OCI-LY3 (cell line): ENCODE measurements around the gene LONP1.
A peak's percentile ranks its signal among the peaks of the same experiment; 100 is the strongest.

ENCODE experiments used
- H2AFZ ChIP-seq: fragments of 200-600, 300-600 bp; shearing (Covaris generic); 2 replicates; pipeline ENCODE4 v1.6.0; 2014; ENCODE audit warnings: antibody characterized with exemption, low read depth, low read length
- H3K27ac ChIP-seq: fragments of 200-600, 300-600 bp; sonication (generic); 2 replicates; pipeline ENCODE4 v1.5.1; 2014; ENCODE audit warnings: mild to moderate bottlenecking, low read length, moderate library complexity, mixed read lengths
- H3K27me3 ChIP-seq: fragments of 200-600, 300-600 bp; sonication (generic); 2 replicates; pipeline ENCODE4 v1.6.1; 2014; ENCODE audit warnings: low read depth, low read length, mixed read lengths
- H3K36me3 ChIP-seq: fragments of 200-600, 300-600 bp; sonication (generic); replicated peaks from 2 replicates; pipeline ENCODE3; 2014; ENCODE audit warnings: low read depth, low read length, mixed read lengths
- H3K4me1 ChIP-seq: fragments of 300-600, 200-600 bp; sonication (generic); 2 replicates; pipeline ENCODE4 v1.6.1; 2014; ENCODE audit warnings: low read length, mixed read lengths
- H3K4me2 ChIP-seq: fragments of 200-600, 300-600 bp; sonication (generic); 2 replicates; pipeline ENCODE4 v1.6.1; 2014; ENCODE audit warnings: low read length, mixed read lengths
- H3K4me3 ChIP-seq: fragments of 300-600, 200-600 bp; sonication (generic); 2 replicates; pipeline ENCODE4 v1.5.1; 2014; ENCODE audit warnings: antibody characterized with exemption, mild to moderate bottlenecking, low read length, moderate library complexity
- H3K79me2 ChIP-seq: fragments of 300-600, 200-600 bp; shearing (Covaris generic); 2 replicates; pipeline ENCODE4 v1.6.1; 2014; ENCODE audit warnings: mild to moderate bottlenecking, low read length, mixed read lengths
- H3K9ac ChIP-seq: fragments of 300-600, 200-600 bp; shearing (Covaris generic); 2 replicates; pipeline ENCODE4 v1.6.0; 2014; ENCODE audit warnings: mild to moderate bottlenecking, low read length, moderate library complexity
- H3K9me3 ChIP-seq: fragments of 200-600, 300-600 bp; shearing (Covaris generic); 2 replicates; pipeline ENCODE4 v1.6.1; 2014; ENCODE audit warnings: low read length, mixed read lengths; ENCODE audit not compliant: insufficient read depth
- H4K20me1 ChIP-seq: fragments of 200-600, 300-600 bp; sonication (generic); 2 replicates; pipeline ENCODE4 v1.6.1; 2016; ENCODE audit warnings: low read length, mixed read lengths; ENCODE audit not compliant: insufficient read depth
- CTCF ChIP-seq: fragments of 200-600, 300-600 bp; sonication (generic); IDR thresholded peaks from 2 replicates; pipeline ENCODE4 v1.5.1; 2014; ENCODE audit warnings: antibody characterized with exemption, low read length, low read depth
- EZH2phosphoT487 ChIP-seq: fragments of 200-600 bp; shearing (Covaris generic); IDR thresholded peaks from 2 replicates; pipeline ENCODE4 v1.6.1; 2018; ENCODE audit warnings: antibody characterized with exemption, mixed run types, low read depth

The LONP1 gene

GRCh38 chr19:5717215-5717935, 2.6 kb downstream of the LONP1 start:
- Histone ChIP-seq H3K36me3 (peaks cover 47% of the 10 kb centered on the region), H3K9ac (no peak overlapping the region)

GRCh38 chr19:5714816-5715215, 5.1 kb downstream of the LONP1 start:
- Histone ChIP-seq H3K36me3 (peaks cover 66% of the 10 kb centered on the region), H2AFZ (no peak overlapping the region), H3K9ac (no peak overlapping the region), H4K20me1 (peaks cover 49% of the 10 kb centered on the region), H3K79me2 (peaks cover 91% of the 10 kb centered on the region), H3K27me3 (no peaks in the 10 kb centered on the region), H3K4me3 (no peak overlapping the region), H3K27ac (no peak overlapping the region), H3K4me2 (no peak overlapping the region), H3K4me1 (peaks cover 12% of the 10 kb centered on the region), H3K9me3 (no peaks in the 10 kb centered on the region)
- no peak for TF ChIP-seq CTCF
- no peak for TF ChIP-seq EZH2phosphoT487

More at GRCh38 chr19:5717215-5717935, 2.6 kb downstream of the LONP1 start:
- Histone ChIP-seq H3K79me2 (peaks cover 73% of the 10 kb centered on the region), H3K27me3 (no peaks in the 10 kb centered on the region), H3K9me3 (no peaks in the 10 kb centered on the region), H3K4me1 (peaks cover 12% of the 10 kb centered on the region), H2AFZ (no peak overlapping the region), H3K4me3 (no peak overlapping the region; the same call in 1 of the 2 replicates), H3K27ac (peak overlapping the region; percentile 93; the same call in 1 of the 2 replicates), H3K4me2 (peak overlapping the region; percentile 78), H4K20me1 (peaks cover 49% of the 10 kb centered on the region)
- TF ChIP-seq CTCF, result no peak
- no peak for TF ChIP-seq EZH2phosphoT487

GRCh38 chr19:5713228-5713627, 6.7 kb downstream of the LONP1 start:
- H3K4me2 ChIP-seq, result no peak overlapping the region
- H3K27me3 ChIP-seq, result no peaks in the 10 kb centered on the region
- H3K79me2 ChIP-seq, result peaks cover 75% of the 10 kb centered on the region
- no peak overlapping the region for H2AFZ ChIP-seq
- H3K4me3 ChIP-seq, result no peak overlapping the region
- H3K9ac ChIP-seq, result no peak overlapping the region
- peaks cover 7% of the 10 kb centered on the region for H3K4me1 ChIP-seq
- no peak for TF ChIP-seq CTCF
- no peak for TF ChIP-seq EZH2phosphoT487
- H3K9me3 ChIP-seq, result no peaks in the 10 kb centered on the region
- H3K36me3 ChIP-seq, result peaks cover 62% of the 10 kb centered on the region
- no peak overlapping the region for H3K27ac ChIP-seq
- H4K20me1 ChIP-seq, result peaks cover 44% of the 10 kb centered on the region

- no peak overlapping the region for H3K4me2 ChIP-seq
- no peak overlapping the region for H3K9ac ChIP-seq
- H4K20me1 ChIP-seq, result peaks cover 36% of the 10 kb centered on the region
- no peak overlapping the region for H3K27ac ChIP-seq
- H3K79me2 ChIP-seq, result peaks cover 71% of the 10 kb centered on the region
- no peaks in the 10 kb centered on the region for H3K9me3 ChIP-seq
- no peaks in the 10 kb centered on the region for H3K4me1 ChIP-seq
- TF ChIP-seq EZH2phosphoT487 (no peak), CTCF (no peak)
- H3K36me3 ChIP-seq, result peaks cover 66% of the 10 kb centered on the region
- no peak overlapping the region for H2AFZ ChIP-seq
- H3K4me3 ChIP-seq, result no peak overlapping the region
- H3K27me3 ChIP-seq, result no peaks in the 10 kb centered on the region
These were observed 8.2 kb downstream of the LONP1 start for GRCh38 chr19:5711713-5712161.
